ENCODE measurements around the gene MYL10. TPM values are rescaled to one million over a fixed set of nuclear protein-coding genes. Genes with fewer than 3 reads are reported as not detected.

The MYL10 gene
- polyA plus RNA-seq, 1 of the 3 experiments (the other 2 are of a cell fraction): not detected

- CTCF ChIA-PET: interaction anchor here (0.9 to 1.8 kb wide), 2 partner anchors 14 to 24 kb away, joined by 3 to 8 read pairs; no protein-coding TSS in a partner anchor
- no peaks in the 10 kb centered on the region for H4K20me1 ChIP-seq (ENCODE audit: insufficient read depth)
- no peak overlapping the region for H2AFZ ChIP-seq (ENCODE audit: low read depth)
- no peak overlapping the region for H3K4me2 ChIP-seq
- no peaks in the 10 kb centered on the region for H3K9me3 ChIP-seq
- 96% methylated on average over 9 of the region's 9 CpGs for WGBS (ENCODE audit: low lambda C conversion rate)
- no peak overlapping the region for H3K4me3 ChIP-seq (ENCODE audit: low read depth in 2 of 2, low read length in 1 of 2)
- H3K27ac ChIP-seq (ENCODE audit: low read depth in 2 of 2, low read length in 1 of 2): no peak overlapping the region
- POLR2A ChIA-PET: no interaction called here
- no peaks in the 10 kb centered on the region for H3K9me2 ChIP-seq
- TF ChIP-seq, protein P1, sequence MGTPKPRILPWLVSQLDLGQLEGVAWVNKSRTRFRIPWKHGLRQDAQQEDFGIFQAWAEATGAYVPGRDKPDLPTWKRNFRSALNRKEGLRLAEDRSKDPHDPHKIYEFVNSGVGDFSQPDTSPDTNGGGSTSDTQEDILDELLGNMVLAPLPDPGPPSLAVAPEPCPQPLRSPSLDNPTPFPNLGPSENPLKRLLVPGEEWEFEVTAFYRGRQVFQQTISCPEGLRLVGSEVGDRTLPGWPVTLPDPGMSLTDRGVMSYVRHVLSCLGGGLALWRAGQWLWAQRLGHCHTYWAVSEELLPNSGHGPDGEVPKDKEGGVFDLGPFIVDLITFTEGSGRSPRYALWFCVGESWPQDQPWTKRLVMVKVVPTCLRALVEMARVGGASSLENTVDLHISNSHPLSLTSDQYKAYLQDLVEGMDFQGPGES (IDR thresholded peaks at IDR 0.05; ENCODE audit: low read depth, low read length): no peak
- TF ChIP-seq, protein P2, sequence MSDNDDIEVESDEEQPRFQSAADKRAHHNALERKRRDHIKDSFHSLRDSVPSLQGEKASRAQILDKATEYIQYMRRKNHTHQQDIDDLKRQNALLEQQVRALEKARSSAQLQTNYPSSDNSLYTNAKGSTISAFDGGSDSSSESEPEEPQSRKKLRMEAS (IDR thresholded peaks at IDR 0.05; ENCODE audit: low read depth): no peak
- TF ChIP-seq, protein P3, sequence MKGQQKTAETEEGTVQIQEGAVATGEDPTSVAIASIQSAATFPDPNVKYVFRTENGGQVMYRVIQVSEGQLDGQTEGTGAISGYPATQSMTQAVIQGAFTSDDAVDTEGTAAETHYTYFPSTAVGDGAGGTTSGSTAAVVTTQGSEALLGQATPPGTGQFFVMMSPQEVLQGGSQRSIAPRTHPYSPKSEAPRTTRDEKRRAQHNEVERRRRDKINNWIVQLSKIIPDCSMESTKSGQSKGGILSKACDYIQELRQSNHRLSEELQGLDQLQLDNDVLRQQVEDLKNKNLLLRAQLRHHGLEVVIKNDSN (IDR thresholded peaks at IDR 0.05; ENCODE audit: borderline replicate concordance, low read depth): no peak
- TF ChIP-seq RFX5 (IDR thresholded peaks at IDR 0.05; ENCODE audit: low read length): no peak
- TF ChIP-seq, protein P4, sequence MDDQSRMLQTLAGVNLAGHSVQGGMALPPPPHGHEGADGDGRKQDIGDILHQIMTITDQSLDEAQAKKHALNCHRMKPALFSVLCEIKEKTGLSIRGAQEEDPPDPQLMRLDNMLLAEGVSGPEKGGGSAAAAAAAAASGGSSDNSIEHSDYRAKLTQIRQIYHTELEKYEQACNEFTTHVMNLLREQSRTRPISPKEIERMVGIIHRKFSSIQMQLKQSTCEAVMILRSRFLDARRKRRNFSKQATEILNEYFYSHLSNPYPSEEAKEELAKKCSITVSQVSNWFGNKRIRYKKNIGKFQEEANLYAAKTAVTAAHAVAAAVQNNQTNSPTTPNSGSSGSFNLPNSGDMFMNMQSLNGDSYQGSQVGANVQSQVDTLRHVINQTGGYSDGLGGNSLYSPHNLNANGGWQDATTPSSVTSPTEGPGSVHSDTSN (IDR thresholded peaks at IDR 0.05): no peak
- TF ChIP-seq, protein P5, sequence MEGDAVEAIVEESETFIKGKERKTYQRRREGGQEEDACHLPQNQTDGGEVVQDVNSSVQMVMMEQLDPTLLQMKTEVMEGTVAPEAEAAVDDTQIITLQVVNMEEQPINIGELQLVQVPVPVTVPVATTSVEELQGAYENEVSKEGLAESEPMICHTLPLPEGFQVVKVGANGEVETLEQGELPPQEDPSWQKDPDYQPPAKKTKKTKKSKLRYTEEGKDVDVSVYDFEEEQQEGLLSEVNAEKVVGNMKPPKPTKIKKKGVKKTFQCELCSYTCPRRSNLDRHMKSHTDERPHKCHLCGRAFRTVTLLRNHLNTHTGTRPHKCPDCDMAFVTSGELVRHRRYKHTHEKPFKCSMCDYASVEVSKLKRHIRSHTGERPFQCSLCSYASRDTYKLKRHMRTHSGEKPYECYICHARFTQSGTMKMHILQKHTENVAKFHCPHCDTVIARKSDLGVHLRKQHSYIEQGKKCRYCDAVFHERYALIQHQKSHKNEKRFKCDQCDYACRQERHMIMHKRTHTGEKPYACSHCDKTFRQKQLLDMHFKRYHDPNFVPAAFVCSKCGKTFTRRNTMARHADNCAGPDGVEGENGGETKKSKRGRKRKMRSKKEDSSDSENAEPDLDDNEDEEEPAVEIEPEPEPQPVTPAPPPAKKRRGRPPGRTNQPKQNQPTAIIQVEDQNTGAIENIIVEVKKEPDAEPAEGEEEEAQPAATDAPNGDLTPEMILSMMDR (IDR thresholded peaks at IDR 0.05): no peak
- no peak for TF ChIP-seq NRF1 (IDR thresholded peaks at IDR 0.05; ENCODE audit: low read depth, low read length)
- TF ChIP-seq ELF1 (IDR thresholded peaks at IDR 0.05): no peak
- TF ChIP-seq RAD21 (IDR thresholded peaks at IDR 0.05; ENCODE audit: low read length): no peak
- no peak for TF ChIP-seq SMC3 (IDR thresholded peaks at IDR 0.05; ENCODE audit: low read depth, low read length)
- TF ChIP-seq JUND (IDR thresholded peaks at IDR 0.05): no peak
- no peak for DNase-seq
- H3K27me3 ChIP-seq (ENCODE audit: insufficient read depth): no peaks in the 10 kb centered on the region
- no peaks in the 10 kb centered on the region for H3K79me2 ChIP-seq (ENCODE audit: insufficient read depth)
- H3F3A ChIP-seq (replicated peaks; ENCODE audit: insufficient read depth): peaks cover 3% of the 10 kb centered on the region
- no peaks in the 10 kb centered on the region for H3K36me3 ChIP-seq (replicated peaks in 1 of 2; ENCODE audit: control insufficient read depth in 1 of 2, insufficient read depth in 2 of 2, low read length in 1 of 2)
- no peak overlapping the region for H3K9ac ChIP-seq
- peaks cover 0 to 16% of the 10 kb centered on the region in 2 experiments; a peak in 3 of 4 replicates for H3K4me1 ChIP-seq (ENCODE audit: control insufficient read depth in 1 of 2, insufficient read depth in 2 of 2, low read depth in 1 of 2, low read length in 1 of 2)
Measured at GRCh38 chr7:101626758-101627157, 2.3 kb downstream of the MYL10 start.

- 78% methylated on average over 12 of the region's 15 CpGs for WGBS (ENCODE audit: low lambda C conversion rate)
- Histone ChIP-seq H3K27ac (ENCODE audit: low read depth in 2 of 2, low read length in 1 of 2) (no peak overlapping the region), H3K4me3 (ENCODE audit: low read depth in 2 of 2, low read length in 1 of 2) (no peak overlapping the region), H3K4me1 (ENCODE audit: control insufficient read depth in 1 of 2, insufficient read depth in 2 of 2, low read depth in 1 of 2, low read length in 1 of 2) (peaks cover 0 to 11% of the 10 kb centered on the region in 2 experiments; a peak in 3 of 4 replicates), H3K9me3 (no peaks in the 10 kb centered on the region), H3K27me3 (ENCODE audit: insufficient read depth) (no peaks in the 10 kb centered on the region), H4K20me1 (ENCODE audit: insufficient read depth) (no peaks in the 10 kb centered on the region), H3K79me2 (ENCODE audit: insufficient read depth) (no peaks in the 10 kb centered on the region), H3K4me2 (no peak overlapping the region), H3K9ac (no peak overlapping the region), H3K36me3 (replicated peaks in 1 of 2; ENCODE audit: control insufficient read depth in 1 of 2, insufficient read depth in 2 of 2, low read length in 1 of 2) (no peaks in the 10 kb centered on the region), H3K9me2 (no peaks in the 10 kb centered on the region), H2AFZ (ENCODE audit: low read depth) (no peak overlapping the region), H3F3A (replicated peaks; ENCODE audit: insufficient read depth) (peaks cover 3% of the 10 kb centered on the region)
- ChIA-PET POLR2A (no interaction called here), CTCF (interaction anchor here (1.8 to 2.3 kb wide), 2 partner anchors 24 to 83 kb away, joined by 8 to 9 read pairs; no protein-coding TSS in a partner anchor)
- DNase-seq: no peak
- no peak for TF ChIP-seq FOXM1 (IDR thresholded peaks at IDR 0.05; ENCODE audit: low read depth)
- TF ChIP-seq MXI1 (IDR thresholded peaks at IDR 0.05; ENCODE audit: low read depth, low read length): no peak
- TF ChIP-seq EZH2phosphoT487 (IDR thresholded peaks at IDR 0.05; ENCODE audit: borderline replicate concordance, low read depth): no peak
- no peak for TF ChIP-seq SMC3 (IDR thresholded peaks at IDR 0.05; ENCODE audit: low read depth, low read length)
- TF ChIP-seq RXRA (IDR thresholded peaks at IDR 0.05; ENCODE audit: borderline replicate concordance, low read depth): no peak
- no peak for TF ChIP-seq NRF1 (IDR thresholded peaks at IDR 0.05; ENCODE audit: low read depth, low read length)
- no peak for TF ChIP-seq TCF12 (IDR thresholded peaks at IDR 0.05)
- TF ChIP-seq TEAD4 (IDR thresholded peaks at IDR 0.05; ENCODE audit: borderline replicate concordance, insufficient read depth): no peak
- TF ChIP-seq FOSL2 (IDR thresholded peaks at IDR 0.05; ENCODE audit: borderline replicate concordance, low read depth): no peak
- no peak for TF ChIP-seq ELF1 (IDR thresholded peaks at IDR 0.05)
- TF ChIP-seq EP300 (IDR thresholded peaks at IDR 0.05; ENCODE audit: borderline replicate concordance in 1 of 2, low read depth in 1 of 2, low read length in 1 of 2): no peak
- TF ChIP-seq MEF2A (IDR thresholded peaks at IDR 0.05; ENCODE audit: borderline replicate concordance, low read depth): no peak
- TF ChIP-seq POLR2AphosphoS5 (IDR thresholded peaks at IDR 0.05; ENCODE audit: low read depth, low read length): no peak
Measured at GRCh38 chr7:101626069-101626671, 2.9 kb downstream of the MYL10 start.
